Peyer's patch (tissue), 4 donors: ENCODE measurements around the gene YJEFN3.

ENCODE experiments used
- CTCF ChIP-seq, 6 experiments: fragments of 450-650 bp in 4 of 6; fragments of 200-600 bp in 2 of 6; sonication (generic) in 1 of 6; IDR thresholded peaks; one replicate each; pipeline ENCODE4 v1.5.1; 2017 to 2019; ENCODE audit warnings: antibody characterized with exemption in 6 of 6, mild to moderate bottlenecking in 3 of 6, moderate library complexity in 1 of 6
- POLR2A ChIP-seq, 2 donors: fragments of 450-650 bp; IDR thresholded peaks; one replicate each; pipeline ENCODE4 v1.5.1; 2017; ENCODE audit warnings: antibody characterized with exemption in 2 of 2, mild to moderate bottlenecking in 2 of 2, moderate library complexity in 2 of 2

GRCh38 chr19:19563348-19563848, 34.7 kb downstream of the YJEFN3 start:
- TF ChIP-seq CTCF (IDR thresholded peaks at IDR 0.05), result no peak
- TF ChIP-seq POLR2A (IDR thresholded peaks at IDR 0.05), result no peak
